Calu3 (cell line): ENCODE measurements around the gene MARS1. TPM values are rescaled to one million over a fixed set of nuclear protein-coding genes. Genes with fewer than 3 reads are reported as not detected.
A peak's percentile ranks its signal among the peaks of the same experiment; 100 is the strongest.

Experiments
- BruUV-seq: library from RNA; stranded (reverse); fragments of 400-500 nt; replicated peaks from 2 replicates; lab custom pipeline; 2021; lab: Mats Ljungman, UMichigan
- CTCF ChIA-PET: fragments of 300-600 bp; sonication (Branson Sonifier 250); formaldehyde crosslinking; loops from one replicate; lab custom pipeline; 2022; ENCODE audit warnings: antibody characterized with exemption; lab: Charles Lee
- DNase-seq: peaks from one replicate; pipeline ENCODE4 v3.0.0; 2022
- H3K27ac Mint-ChIP-seq: one replicate; pipeline ENCODE4 v1.8.0; 2022; ENCODE audit warnings: mixed read lengths; ENCODE audit not compliant: unreplicated experiment
- H3K27me3 Mint-ChIP-seq: one replicate; pipeline ENCODE4 v1.8.0; 2022; ENCODE audit warnings: mixed read lengths; ENCODE audit not compliant: unreplicated experiment
- H3K36me3 Mint-ChIP-seq: one replicate; pipeline ENCODE4 v1.8.0; 2022; ENCODE audit warnings: mild to moderate bottlenecking, moderate library complexity, mixed read lengths; ENCODE audit not compliant: insufficient read depth, unreplicated experiment
- H3K4me1 Mint-ChIP-seq: one replicate; pipeline ENCODE4 v1.8.0; 2022; ENCODE audit warnings: mild to moderate bottlenecking, low read depth, mixed read lengths; ENCODE audit not compliant: unreplicated experiment
- H3K4me3 Mint-ChIP-seq: one replicate; pipeline ENCODE4 v1.8.0; 2022; ENCODE audit warnings: mild to moderate bottlenecking, low read depth, moderate library complexity, mixed read lengths; ENCODE audit not compliant: unreplicated experiment
- H3K9me3 Mint-ChIP-seq: one replicate; pipeline ENCODE4 v1.8.0; 2022; ENCODE audit warnings: low read depth, mixed read lengths; ENCODE audit not compliant: unreplicated experiment
- CTCF ChIP-seq: fragments of 200-600 bp; IDR thresholded peaks from one replicate; pipeline ENCODE4 v1.8.0; 2022; ENCODE audit warnings: antibody characterized with exemption; ENCODE audit not compliant: unreplicated experiment
- intact Hi-C: fragments of 100-400 bp; cut with micrococcal nuclease; formaldehyde crosslinking; loops from one replicate; pipeline ENCODE4 v1.10.0; 2022; ENCODE audit not compliant: unreplicated experiment
- total RNA-seq: library from RNA; stranded (reverse); gene quantifications from 2 replicates; pipeline ENCODE4 v1.2.3, GENCODE V29; 2022

MARS1 gene
- total RNA-seq, 1 experiment from 2014 or later: 358 TPM

GRCh38 chr12:57528831-57529555, 41.1 kb downstream of the MARS1 start:
- H3K27me3 Mint-ChIP-seq: no peaks in the 10 kb centered on the region
- no peak for DNase-seq
- no peak for TF ChIP-seq CTCF
- CTCF ChIA-PET: no interaction called here
- H3K4me3 Mint-ChIP-seq: no peak overlapping the region
- intact Hi-C loops: no loop called here
- H3K9me3 Mint-ChIP-seq: no peaks in the 10 kb centered on the region
- BruUV-seq: no TSS peak
- H3K27ac Mint-ChIP-seq: no peak overlapping the region
- H3K4me1 Mint-ChIP-seq: peaks cover 11% of the 10 kb centered on the region
- peaks cover 90% of the 10 kb centered on the region for H3K36me3 Mint-ChIP-seq

DNA sequence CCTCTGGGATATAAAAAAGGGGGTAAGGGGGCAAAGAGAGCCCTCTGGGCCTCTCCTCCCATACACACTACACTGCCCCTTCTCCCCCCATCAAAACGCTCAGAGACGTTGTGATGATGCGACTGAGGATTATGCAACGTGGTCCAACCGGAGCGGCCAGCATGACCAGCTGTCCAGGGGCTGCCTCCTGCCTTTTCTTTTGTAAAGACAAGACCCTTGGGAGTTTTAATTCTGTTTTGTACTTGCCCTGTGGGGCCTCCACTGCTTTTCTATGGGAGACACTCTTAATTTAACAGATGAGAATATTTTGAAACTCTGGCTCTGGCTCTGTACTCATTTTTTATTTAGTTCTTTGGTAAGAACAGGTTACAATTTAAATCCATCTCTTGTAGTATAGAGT, 42.0 kb downstream of the MARS1 start:
- Mint-ChIP-seq H3K27ac (no peak overlapping the region), H3K9me3 (no peaks in the 10 kb centered on the region), H3K4me1 (peaks cover 2% of the 10 kb centered on the region), H3K27me3 (no peaks in the 10 kb centered on the region), H3K4me3 (no peak overlapping the region), H3K36me3 (peaks cover 87% of the 10 kb centered on the region)
- intact Hi-C loops: no loop called here
- no peak for TF ChIP-seq CTCF
- BruUV-seq: TSS peak; percentile 13
- CTCF ChIA-PET: interaction anchor here (1.7 kb wide), 1 partner anchor 10 kb away, joined by 3 read pairs; no protein-coding TSS in a partner anchor
- DNase-seq: no peak

DNA sequence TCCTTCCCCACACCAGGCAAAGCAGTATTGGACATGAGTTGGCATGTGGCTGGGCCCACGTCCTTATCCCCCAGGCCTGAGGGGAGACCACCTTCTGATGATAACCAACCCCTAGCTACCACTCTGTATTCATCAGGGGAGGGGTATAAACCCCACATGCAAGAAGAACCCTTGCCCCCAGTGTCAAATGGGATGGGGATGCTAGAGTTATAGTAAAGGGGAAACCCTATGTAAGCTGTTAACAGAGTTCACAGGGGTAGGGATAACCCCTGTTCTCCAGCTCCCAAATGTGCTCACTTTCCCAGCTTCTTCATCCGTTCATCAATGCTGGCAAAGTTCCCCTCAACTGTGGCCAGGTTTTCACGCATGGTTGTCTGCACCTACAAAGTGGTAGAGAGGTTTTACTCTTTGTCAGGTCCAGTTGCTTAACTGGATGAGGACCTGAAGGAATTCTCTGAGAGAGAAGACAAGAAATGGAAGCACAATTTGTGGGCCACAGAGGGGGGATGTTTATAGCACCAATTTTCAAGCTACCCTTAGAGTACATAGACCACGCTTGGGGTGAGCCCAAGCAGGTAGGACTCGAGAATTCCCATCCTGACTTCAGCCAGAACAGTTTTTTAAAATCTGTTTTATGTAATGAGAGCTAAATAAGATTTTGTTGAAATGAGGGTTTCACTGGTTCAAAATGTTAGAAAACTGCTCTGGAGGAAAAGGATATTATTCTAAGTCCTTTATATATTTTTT, 42.7 kb downstream of the MARS1 start:
- CTCF ChIA-PET: interaction anchor here (1.7 kb wide), 1 partner anchor 9 kb away, joined by 3 read pairs; no protein-coding TSS in a partner anchor
- intact Hi-C loops: no loop called here
- H3K36me3 Mint-ChIP-seq: peaks cover 84% of the 10 kb centered on the region

GRCh38 chr12:57531836-57532235, 44.0 kb downstream of the MARS1 start:
- Mint-ChIP-seq H3K4me1 (no peaks in the 10 kb centered on the region), H3K9me3 (no peaks in the 10 kb centered on the region), H3K36me3 (peaks cover 84% of the 10 kb centered on the region), H3K27ac (peak overlapping the region; percentile 73), H3K4me3 (no peak overlapping the region), H3K27me3 (no peaks in the 10 kb centered on the region)
- DNase-seq: no peak
- CTCF ChIA-PET: no interaction called here
- intact Hi-C loops: no loop called here
- BruUV-seq: no TSS peak
- no peak for TF ChIP-seq CTCF

More for the DNA sequence above, 42.7 kb downstream of the MARS1 start:
- no peak for DNase-seq
- Mint-ChIP-seq H3K27me3 (no peaks in the 10 kb centered on the region), H3K27ac (no peak overlapping the region), H3K4me1 (no peaks in the 10 kb centered on the region), H3K9me3 (no peaks in the 10 kb centered on the region), H3K4me3 (no peak overlapping the region)
- TF ChIP-seq CTCF: no peak
- BruUV-seq: TSS peak; percentile 60
